Measurements from ENCODE around the gene PPP3CA.
"Not testable (repeated sequence)": the region's sequence is repeated elsewhere in the genome, so short reads cannot be mapped to it uniquely, and the experiment has no call there.

The PPP3CA gene

GRCh38 chr4:101022151-101023024 is 324.9 kb downstream of the PPP3CA start:
- in situ Hi-C loops (cut with HindIII; ENCODE audit: low sequenced_read_pairs) = no loop called here

GRCh38 chr4:101020956-101021355 is 326.4 kb downstream of the PPP3CA start:
- in situ Hi-C loops (cut with HindIII; ENCODE audit: low sequenced_read_pairs) = no loop called here

GRCh38 chr4:101019941-101020401 is 327.4 kb downstream of the PPP3CA start:
- in situ Hi-C loops (cut with HindIII; ENCODE audit: low sequenced_read_pairs) = no loop called here

GRCh38 chr4:101019313-101019712 is 328.0 kb downstream of the PPP3CA start:
- in situ Hi-C loops (cut with HindIII; ENCODE audit: low sequenced_read_pairs) = no loop called here

- in situ Hi-C loops (cut with HindIII; ENCODE audit: low sequenced_read_pairs) = no loop called here
These were observed 328.5 kb downstream of the PPP3CA start for GRCh38 chr4:101018836-101019235.

- in situ Hi-C loops (cut with HindIII; ENCODE audit: low sequenced_read_pairs) = no loop called here
These were observed 332.9 kb downstream of the PPP3CA start for GRCh38 chr4:101014417-101014816.

GRCh38 chr4:101010987-101011386 is 336.3 kb downstream of the PPP3CA start:
- in situ Hi-C loops (cut with HindIII; ENCODE audit: low sequenced_read_pairs) = no loop called here

- in situ Hi-C loops (cut with HindIII; ENCODE audit: low sequenced_read_pairs) = no loop called here
These were observed 337.9 kb downstream of the PPP3CA start for GRCh38 chr4:101009471-101009870.

- in situ Hi-C loops (cut with HindIII; ENCODE audit: low sequenced_read_pairs) = no loop called here
These were observed 338.8 kb downstream of the PPP3CA start for GRCh38 chr4:101008503-101008902.

- in situ Hi-C loops (cut with HindIII; ENCODE audit: low sequenced_read_pairs) = no loop called here
These were observed 341.7 kb downstream of the PPP3CA start for GRCh38 chr4:101005659-101006058.

- in situ Hi-C loops (cut with HindIII; ENCODE audit: low sequenced_read_pairs) = no loop called here
These were observed 346.8 kb downstream of the PPP3CA start for GRCh38 chr4:101000496-101000895.

GRCh38 chr4:100995671-100996070 is 351.7 kb downstream of the PPP3CA start:
- in situ Hi-C loops (cut with HindIII; ENCODE audit: low sequenced_read_pairs) = no loop called here

- in situ Hi-C loops (cut with HindIII; ENCODE audit: low sequenced_read_pairs) = not testable (repeated sequence)
These were observed 352.3 kb downstream of the PPP3CA start for GRCh38 chr4:100995002-100995401.

- in situ Hi-C loops (cut with HindIII; ENCODE audit: low sequenced_read_pairs) = not testable (repeated sequence)
These were observed 355.8 kb downstream of the PPP3CA start for GRCh38 chr4:100991332-100992069.

- in situ Hi-C loops (cut with HindIII; ENCODE audit: low sequenced_read_pairs) = no loop called here
These were observed 357.9 kb downstream of the PPP3CA start for GRCh38 chr4:100989401-100989800.

GRCh38 chr4:100988876-100989275 is 358.4 kb downstream of the PPP3CA start:
- in situ Hi-C loops (cut with HindIII; ENCODE audit: low sequenced_read_pairs) = no loop called here

- in situ Hi-C loops (cut with HindIII; ENCODE audit: low sequenced_read_pairs) = no loop called here
These were observed 360.9 kb downstream of the PPP3CA start for GRCh38 chr4:100986360-100986868.

- in situ Hi-C loops (cut with HindIII; ENCODE audit: low sequenced_read_pairs) = no loop called here
These were observed 361.8 kb downstream of the PPP3CA start for GRCh38 chr4:100985576-100985975.

GRCh38 chr4:100984901-100985300 is 362.4 kb downstream of the PPP3CA start:
- in situ Hi-C loops (cut with HindIII; ENCODE audit: low sequenced_read_pairs) = no loop called here

- in situ Hi-C loops (cut with HindIII; ENCODE audit: low sequenced_read_pairs) = no loop called here
These were observed 363.9 kb downstream of the PPP3CA start for GRCh38 chr4:100983426-100983825.

- in situ Hi-C loops (cut with HindIII; ENCODE audit: low sequenced_read_pairs) = no loop called here
These were observed 365.0 kb downstream of the PPP3CA start for GRCh38 chr4:100982345-100982744.
